NB4 (cell line): ENCODE data around the gene PLA2G3.

Experiments
- DNase-seq: peaks from one replicate; pipeline ENCODE4 v3.0.0; 2010; ENCODE audit warnings: low read depth
- H3K4me3 ChIP-seq: one replicate; pipeline ENCODE4 v1.5.1; 2011; ENCODE audit warnings: mild to moderate bottlenecking, low read depth, low read length, moderate library complexity
- MYC ChIP-seq: IDR thresholded peaks from 2 replicates; pipeline ENCODE4 v1.6.1; 2011; ENCODE audit warnings: low read depth, low read length
- POLR2A ChIP-seq: IDR thresholded peaks from 2 replicates; pipeline ENCODE4 v1.6.1; 2011; ENCODE audit warnings: mild to moderate bottlenecking; ENCODE audit not compliant: insufficient read length; ENCODE audit errors: extremely low read depth
- TF ChIP-seq, protein P1 (sequence below): IDR thresholded peaks from 2 replicates; pipeline ENCODE4 v1.6.1; 2011; ENCODE audit warnings: low read depth, low read length
- TF ChIP-seq, protein P2 (sequence below): IDR thresholded peaks from one replicate; pipeline ENCODE4 v1.5.1; 2012; ENCODE audit warnings: low read depth, low read length

PLA2G3 gene

GRCh38 chr22:31124290-31124689, 16.0 kb downstream of the PLA2G3 start:
- TF ChIP-seq MYC (no peak), POLR2A (no peak)
- TF ChIP-seq, protein P1, sequence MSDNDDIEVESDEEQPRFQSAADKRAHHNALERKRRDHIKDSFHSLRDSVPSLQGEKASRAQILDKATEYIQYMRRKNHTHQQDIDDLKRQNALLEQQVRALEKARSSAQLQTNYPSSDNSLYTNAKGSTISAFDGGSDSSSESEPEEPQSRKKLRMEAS, result no peak
- TF ChIP-seq, protein P2, sequence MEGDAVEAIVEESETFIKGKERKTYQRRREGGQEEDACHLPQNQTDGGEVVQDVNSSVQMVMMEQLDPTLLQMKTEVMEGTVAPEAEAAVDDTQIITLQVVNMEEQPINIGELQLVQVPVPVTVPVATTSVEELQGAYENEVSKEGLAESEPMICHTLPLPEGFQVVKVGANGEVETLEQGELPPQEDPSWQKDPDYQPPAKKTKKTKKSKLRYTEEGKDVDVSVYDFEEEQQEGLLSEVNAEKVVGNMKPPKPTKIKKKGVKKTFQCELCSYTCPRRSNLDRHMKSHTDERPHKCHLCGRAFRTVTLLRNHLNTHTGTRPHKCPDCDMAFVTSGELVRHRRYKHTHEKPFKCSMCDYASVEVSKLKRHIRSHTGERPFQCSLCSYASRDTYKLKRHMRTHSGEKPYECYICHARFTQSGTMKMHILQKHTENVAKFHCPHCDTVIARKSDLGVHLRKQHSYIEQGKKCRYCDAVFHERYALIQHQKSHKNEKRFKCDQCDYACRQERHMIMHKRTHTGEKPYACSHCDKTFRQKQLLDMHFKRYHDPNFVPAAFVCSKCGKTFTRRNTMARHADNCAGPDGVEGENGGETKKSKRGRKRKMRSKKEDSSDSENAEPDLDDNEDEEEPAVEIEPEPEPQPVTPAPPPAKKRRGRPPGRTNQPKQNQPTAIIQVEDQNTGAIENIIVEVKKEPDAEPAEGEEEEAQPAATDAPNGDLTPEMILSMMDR, result no peak
- H3K4me3 ChIP-seq, result no peak overlapping the region
- DNase-seq, result no peak

- TF ChIP-seq POLR2A (no peak), MYC (no peak)
- TF ChIP-seq, protein P1, result no peak
- TF ChIP-seq, protein P2, result no peak
- no peak overlapping the region for H3K4me3 ChIP-seq
- no peak for DNase-seq
Measured at GRCh38 chr22:31123292-31123602, 17.1 kb downstream of the PLA2G3 start.

DNA sequence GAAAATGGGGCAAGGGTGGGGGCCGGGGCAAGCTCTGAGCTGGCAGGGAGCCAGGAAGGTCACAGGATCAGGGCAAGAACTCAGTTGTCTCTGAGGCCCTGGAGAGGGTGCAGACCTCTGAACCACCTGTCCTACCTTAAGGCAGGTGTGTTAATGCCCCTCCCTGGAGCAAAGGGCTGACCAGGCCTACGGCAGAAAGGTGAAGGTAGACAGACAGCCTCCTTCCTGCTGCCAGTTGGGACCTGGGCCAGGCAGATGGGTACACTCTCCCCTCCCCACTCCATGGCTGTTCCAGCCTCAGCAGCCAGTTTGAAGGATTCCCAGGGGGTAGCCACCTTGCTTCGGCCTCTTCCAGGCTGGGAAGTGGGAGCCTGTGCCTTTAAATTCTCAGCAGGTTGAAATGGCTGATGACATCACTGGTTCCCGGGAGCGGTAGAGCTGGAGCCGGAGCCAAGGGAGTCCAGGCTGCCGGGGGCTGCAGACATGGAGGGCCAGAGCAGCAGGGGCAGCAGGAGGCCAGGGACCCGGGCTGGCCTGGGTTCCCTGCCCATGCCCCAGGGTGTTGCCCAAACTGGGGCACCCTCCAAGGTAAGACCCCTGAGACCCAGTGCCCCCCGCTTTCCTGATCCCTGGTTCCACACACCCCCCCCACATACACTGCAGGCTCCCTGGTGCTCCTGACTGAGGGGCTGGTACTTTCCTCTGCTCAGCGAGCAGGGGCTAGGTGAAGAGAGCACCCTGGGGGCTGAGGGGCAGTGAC, 17.6 kb downstream of the PLA2G3 start, which contains the start of gene INPP5J:
INPP5J (plus strand) TSS at position 435 of the 760 bp plus-strand sequence; CDS start at position 484, 49 bp downstream.
- no peak for TF ChIP-seq POLR2A
- TF ChIP-seq, protein P2, result no peak
- TF ChIP-seq, protein P1, result no peak
- TF ChIP-seq MYC, result no peak
- no peak within 1 kb of the TSS for H3K4me3 ChIP-seq
- DNase-seq, result no peak

- H3K4me3 ChIP-seq, result no peak overlapping the region
Measured at GRCh38 chr22:31122196-31122531, 18.1 kb downstream of the PLA2G3 start.

DNA sequence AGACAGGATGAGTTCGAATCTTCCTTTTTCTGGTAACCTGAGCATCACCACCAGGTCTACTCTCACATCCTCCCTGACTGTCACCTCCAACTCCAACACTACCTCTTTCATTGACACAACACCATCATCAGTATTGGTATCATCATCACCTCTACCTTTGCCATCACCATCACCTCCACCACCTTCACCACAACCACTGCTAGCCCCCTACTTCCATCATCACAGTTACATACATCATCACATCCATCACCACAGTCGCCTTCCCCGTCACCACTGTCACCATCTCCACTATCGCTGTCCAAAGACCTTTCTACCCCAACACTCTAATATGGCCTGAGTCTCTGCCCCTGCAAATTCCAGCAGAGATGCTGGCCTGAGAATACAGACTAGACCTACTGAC, 18.9 kb downstream of the PLA2G3 start:
- DNase-seq, result no peak
- TF ChIP-seq, protein P1, result no peak
- no peak for TF ChIP-seq MYC
- TF ChIP-seq POLR2A, result no peak
- TF ChIP-seq, protein P2, result no peak
- H3K4me3 ChIP-seq, result no peak overlapping the region

More at GRCh38 chr22:31122196-31122531, 18.1 kb downstream of the PLA2G3 start:
- TF ChIP-seq MYC, result no peak
- TF ChIP-seq, protein P2, result no peak
- TF ChIP-seq, protein P1, result no peak
- TF ChIP-seq POLR2A, result no peak
- no peak for DNase-seq
